Mucosa of rectum (tissue), 2 donors: Measurements from ENCODE around the gene VAPA.

Experiments used
- H3K27ac ChIP-seq, 2 donors: one replicate each; pipeline ENCODE4 v1.7.0; 2013; ENCODE audit warnings: inconsistent platforms in 2 of 2, low read depth in 2 of 2, low read length in 2 of 2
- H3K27me3 ChIP-seq, 2 donors: one replicate each; pipeline ENCODE4 v1.7.0; 2013; ENCODE audit warnings: low read length in 2 of 2; ENCODE audit not compliant: control insufficient read depth in 2 of 2, insufficient read depth in 2 of 2
- H3K36me3 ChIP-seq, 2 donors: one replicate each; pipeline ENCODE4 v1.7.0; 2013; ENCODE audit warnings: low read length in 2 of 2; ENCODE audit not compliant: control insufficient read depth in 2 of 2, insufficient read depth in 2 of 2
- H3K4me1 ChIP-seq, 2 donors: one replicate each; pipeline ENCODE4 v1.7.0; 2013; ENCODE audit warnings: low read length in 2 of 2, mild to moderate bottlenecking in 1 of 2; ENCODE audit not compliant: control insufficient read depth in 2 of 2, insufficient read depth in 2 of 2
- H3K4me3 ChIP-seq, 2 donors: one replicate each; pipeline ENCODE4 v1.7.0; 2013; ENCODE audit warnings: low read length in 2 of 2
- H3K9ac ChIP-seq, 2 donors: one replicate each; pipeline ENCODE4 v1.7.0; 2013; ENCODE audit warnings: low read length in 2 of 2, low read depth in 1 of 2, mild to moderate bottlenecking in 1 of 2
- H3K9me3 ChIP-seq, 2 donors: one replicate each; pipeline ENCODE4 v1.7.0; 2013; ENCODE audit warnings: low read length in 2 of 2; ENCODE audit not compliant: control insufficient read depth in 2 of 2
- donor health status: healthy.
- donor health status: Normal muscosa, but diverticular disease.

The VAPA gene

DNA sequence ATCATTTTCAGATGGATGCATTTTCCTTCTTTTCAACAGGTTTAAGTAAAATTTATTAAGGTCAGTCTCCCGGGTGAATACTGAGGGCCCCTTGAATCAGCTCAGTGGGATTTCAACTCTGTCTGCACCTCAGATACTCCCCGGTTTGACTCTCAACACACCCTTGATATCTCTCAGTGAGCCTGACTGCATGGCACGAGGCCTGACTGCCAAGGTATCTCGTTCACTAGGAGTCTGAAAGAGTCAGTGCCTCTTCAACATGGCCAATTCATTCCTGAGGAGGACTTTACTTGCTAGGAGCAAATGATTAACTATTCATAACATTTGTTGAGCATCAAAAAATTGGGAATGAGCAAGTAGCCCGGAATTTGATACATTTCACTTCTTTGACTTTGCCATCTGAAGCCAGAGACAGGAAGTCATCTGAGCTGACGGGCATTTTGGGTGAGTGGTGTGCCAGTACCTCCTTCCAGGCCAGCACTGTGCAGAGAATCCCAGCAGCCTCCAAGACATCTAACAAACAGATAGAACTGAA lies 81.0 kb downstream of the VAPA start:
- Histone ChIP-seq H3K36me3 (no peaks in the 10 kb centered on the region), H3K27me3 (no peaks in the 10 kb centered on the region), H3K4me1 (no peaks in the 10 kb centered on the region), H3K4me3 (no peak overlapping the region), H3K27ac (no peak overlapping the region), H3K9ac (no peak overlapping the region), H3K9me3 (no peaks in the 10 kb centered on the region)

DNA sequence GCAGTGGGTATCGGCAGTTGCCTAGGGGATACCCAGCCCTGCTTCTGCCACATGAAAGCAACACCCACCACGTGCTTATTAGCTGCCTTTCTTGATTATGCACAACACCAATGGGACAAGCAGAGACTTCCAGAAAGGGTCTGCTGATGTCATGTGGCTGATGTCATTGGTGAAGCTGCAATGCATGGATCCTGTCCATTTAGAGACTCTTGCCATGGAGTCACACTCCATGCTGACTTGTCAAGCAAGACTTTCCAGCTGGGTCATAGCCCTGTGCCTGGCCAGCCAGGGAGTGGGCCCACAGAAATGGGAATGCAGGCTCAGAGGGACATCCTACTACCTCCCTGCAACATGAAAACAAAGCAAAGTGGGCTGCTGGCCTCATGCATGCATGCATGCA lies 81.8 kb downstream of the VAPA start:
- Histone ChIP-seq H3K9ac (no peak overlapping the region), H3K36me3 (no peaks in the 10 kb centered on the region), H3K27ac (no peak overlapping the region), H3K4me3 (no peak overlapping the region), H3K9me3 (no peaks in the 10 kb centered on the region), H3K27me3 (no peaks in the 10 kb centered on the region), H3K4me1 (no peaks in the 10 kb centered on the region)

DNA sequence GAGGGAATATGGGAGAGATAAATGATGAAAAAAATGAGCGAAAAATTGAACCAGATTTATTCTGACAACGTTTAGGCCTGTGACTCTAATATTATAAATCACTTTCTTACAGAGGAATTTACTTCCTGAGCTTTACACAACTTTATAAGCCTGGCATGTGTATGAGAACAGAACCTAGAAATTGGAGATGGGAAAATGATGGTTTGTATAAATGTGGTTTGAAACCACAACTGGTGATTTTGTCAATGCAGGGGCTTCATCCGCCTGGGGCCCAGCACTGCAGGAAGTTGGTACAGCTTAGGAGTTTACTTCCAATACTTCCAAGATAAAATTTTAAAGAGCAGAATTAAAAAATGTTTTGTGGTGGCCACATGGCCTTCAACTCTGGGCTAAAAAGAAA lies 82.3 kb downstream of the VAPA start:
- no peaks in the 10 kb centered on the region for H3K4me1 ChIP-seq
- H3K9me3 ChIP-seq = no peaks in the 10 kb centered on the region
- no peak overlapping the region for H3K9ac ChIP-seq
- no peaks in the 10 kb centered on the region for H3K36me3 ChIP-seq
- H3K4me3 ChIP-seq = no peak overlapping the region
- H3K27me3 ChIP-seq = no peaks in the 10 kb centered on the region
- H3K27ac ChIP-seq = no peak overlapping the region

DNA sequence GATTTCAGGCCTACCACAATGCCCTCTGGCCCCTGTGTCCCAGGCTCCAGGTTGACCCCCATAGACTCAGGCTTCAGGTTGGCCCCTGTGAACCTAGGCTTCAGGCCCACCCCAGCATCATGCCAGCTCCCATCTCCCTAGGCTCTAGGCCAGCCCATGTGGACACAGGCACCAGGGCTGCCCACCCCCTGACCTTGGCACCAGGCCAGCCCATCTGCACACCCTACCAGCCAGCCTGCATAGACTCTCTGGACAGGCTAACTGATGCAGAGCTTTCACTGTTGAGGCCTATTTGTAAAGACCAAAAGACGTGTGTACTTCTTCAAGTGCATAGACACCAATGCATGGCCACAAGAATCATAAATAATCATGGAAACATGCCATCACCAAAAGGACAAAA lies 83.9 kb downstream of the VAPA start:
- Histone ChIP-seq H3K9ac (no peak overlapping the region), H3K27me3 (no peaks in the 10 kb centered on the region), H3K4me3 (no peak overlapping the region), H3K9me3 (no peaks in the 10 kb centered on the region), H3K36me3 (no peaks in the 10 kb centered on the region), H3K4me1 (no peaks in the 10 kb centered on the region), H3K27ac (no peak overlapping the region)

DNA sequence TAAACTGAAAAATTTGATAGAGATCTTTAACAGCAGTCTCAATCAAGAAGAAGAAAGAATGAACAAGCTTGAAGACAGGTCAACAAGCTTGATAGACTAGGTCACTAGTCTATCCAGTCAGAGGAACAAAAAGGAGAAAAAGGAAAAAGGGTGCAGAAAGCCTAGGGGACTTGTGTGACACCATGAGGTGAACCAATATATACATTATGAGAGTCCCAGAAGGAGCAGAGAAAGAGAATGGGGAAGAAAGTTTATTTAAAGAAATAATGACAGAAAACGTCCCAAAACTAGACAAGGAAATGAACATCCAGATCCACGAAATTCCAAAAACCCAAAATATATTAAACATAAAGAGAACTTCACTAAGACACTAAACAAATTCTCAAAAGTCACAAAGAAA lies 84.5 kb downstream of the VAPA start:
- H3K36me3 ChIP-seq = no peaks in the 10 kb centered on the region
- H3K27me3 ChIP-seq = no peaks in the 10 kb centered on the region
- no peak overlapping the region for H3K4me3 ChIP-seq
- no peak overlapping the region for H3K27ac ChIP-seq
- no peaks in the 10 kb centered on the region for H3K9me3 ChIP-seq
- H3K9ac ChIP-seq = no peak overlapping the region
- no peaks in the 10 kb centered on the region for H3K4me1 ChIP-seq

DNA sequence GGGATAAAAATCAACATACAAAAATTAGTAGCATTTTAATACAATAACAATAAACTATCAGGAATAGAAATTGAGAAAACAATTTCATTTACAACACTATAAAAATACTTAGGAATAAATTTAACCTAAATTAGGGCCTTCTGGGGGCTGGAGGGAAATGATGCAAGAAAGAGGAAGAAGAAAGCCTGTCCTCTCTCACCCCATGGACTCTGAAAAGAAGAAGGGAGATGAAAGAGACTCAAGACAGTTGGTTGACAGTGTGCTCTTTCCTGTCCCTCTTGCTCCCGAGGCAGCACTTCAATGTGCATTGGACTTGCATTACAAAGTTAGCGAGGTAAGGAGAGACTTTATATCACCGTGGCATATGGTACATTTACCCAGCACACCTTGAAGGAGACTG lies 88.5 kb downstream of the VAPA start:
- Histone ChIP-seq H3K4me3 (no peak overlapping the region), H3K27ac (no peak overlapping the region), H3K9me3 (no peaks in the 10 kb centered on the region), H3K36me3 (no peaks in the 10 kb centered on the region), H3K9ac (no peak overlapping the region), H3K4me1 (no peaks in the 10 kb centered on the region), H3K27me3 (no peaks in the 10 kb centered on the region)

DNA sequence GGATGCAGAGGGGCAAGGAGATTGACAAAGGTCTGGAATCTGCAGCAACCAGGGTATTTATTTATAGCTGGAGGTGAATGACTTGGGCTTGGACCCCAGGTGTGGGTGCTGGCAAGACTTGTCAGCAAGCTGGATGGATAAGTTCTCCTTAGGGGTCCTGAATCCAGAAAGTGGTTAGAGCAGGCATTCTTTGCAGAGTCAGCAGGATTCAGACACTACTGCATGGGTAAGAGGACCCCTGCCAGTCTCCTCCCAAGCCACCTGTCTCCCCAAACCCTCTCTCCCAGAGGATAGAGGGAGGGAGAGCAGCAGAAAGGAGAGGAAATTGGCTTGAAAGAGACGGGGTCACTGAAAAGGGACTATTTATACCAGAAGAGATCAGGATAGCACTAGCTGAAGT lies 89.5 kb downstream of the VAPA start:
- Histone ChIP-seq H3K27me3 (no peaks in the 10 kb centered on the region), H3K4me1 (no peaks in the 10 kb centered on the region), H3K27ac (no peak overlapping the region), H3K9ac (no peak overlapping the region), H3K9me3 (no peaks in the 10 kb centered on the region), H3K36me3 (no peaks in the 10 kb centered on the region), H3K4me3 (no peak overlapping the region)

DNA sequence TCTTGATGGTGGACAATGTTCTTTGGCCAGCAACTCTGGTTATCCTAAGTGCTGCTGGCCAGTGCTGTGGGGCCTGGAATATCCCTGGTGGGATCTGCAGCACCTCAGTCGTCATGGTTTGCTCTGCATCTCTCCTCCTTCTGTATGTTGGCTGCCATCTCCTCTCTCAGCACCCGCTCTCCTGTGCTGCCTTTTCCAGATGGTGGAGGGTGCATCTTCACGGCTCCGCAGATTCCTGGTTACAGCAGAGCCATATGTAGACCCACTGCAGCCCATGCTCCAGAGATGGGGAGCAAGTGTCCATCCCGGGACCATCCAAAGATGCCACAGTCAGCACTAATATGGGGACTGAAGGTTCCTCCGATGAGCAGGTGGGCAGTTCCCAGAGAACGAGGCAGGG lies 90.0 kb downstream of the VAPA start:
- H3K27me3 ChIP-seq = no peaks in the 10 kb centered on the region
- no peaks in the 10 kb centered on the region for H3K4me1 ChIP-seq
- H3K9me3 ChIP-seq = no peaks in the 10 kb centered on the region
- H3K36me3 ChIP-seq = no peaks in the 10 kb centered on the region
- no peak overlapping the region for H3K4me3 ChIP-seq
- H3K27ac ChIP-seq = no peak overlapping the region
- no peak overlapping the region for H3K9ac ChIP-seq

DNA sequence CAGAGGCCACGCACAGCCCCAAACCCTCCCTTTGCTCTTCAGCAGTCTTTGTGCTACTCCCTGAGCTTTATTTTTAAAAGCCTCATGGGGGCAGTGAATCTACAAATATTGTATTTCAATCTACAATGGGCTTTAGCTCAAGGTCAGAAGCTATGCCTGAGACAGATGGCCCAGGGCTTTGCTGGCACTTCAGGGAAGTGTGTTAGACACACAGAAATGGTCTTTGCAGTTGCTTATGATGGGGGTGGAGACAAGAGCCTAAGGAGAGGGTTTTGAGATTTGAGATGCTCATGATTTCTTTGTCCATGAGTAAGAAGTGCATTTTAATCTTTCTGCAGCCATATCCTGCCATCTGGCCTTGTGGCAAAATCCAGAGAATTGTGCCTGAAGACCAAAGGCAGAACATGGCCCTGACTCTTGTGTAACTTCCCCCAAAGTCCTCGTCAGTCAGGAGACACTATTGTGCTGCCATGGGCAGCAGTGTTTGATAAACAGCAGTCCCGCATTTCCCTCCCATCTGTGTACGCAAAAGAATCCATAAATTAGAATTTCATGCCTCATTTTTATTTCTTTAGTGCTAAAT lies 92.6 kb downstream of the VAPA start:
- H3K4me3 ChIP-seq = no peak overlapping the region
- H3K9ac ChIP-seq = no peak overlapping the region
- no peak overlapping the region for H3K27ac ChIP-seq

DNA sequence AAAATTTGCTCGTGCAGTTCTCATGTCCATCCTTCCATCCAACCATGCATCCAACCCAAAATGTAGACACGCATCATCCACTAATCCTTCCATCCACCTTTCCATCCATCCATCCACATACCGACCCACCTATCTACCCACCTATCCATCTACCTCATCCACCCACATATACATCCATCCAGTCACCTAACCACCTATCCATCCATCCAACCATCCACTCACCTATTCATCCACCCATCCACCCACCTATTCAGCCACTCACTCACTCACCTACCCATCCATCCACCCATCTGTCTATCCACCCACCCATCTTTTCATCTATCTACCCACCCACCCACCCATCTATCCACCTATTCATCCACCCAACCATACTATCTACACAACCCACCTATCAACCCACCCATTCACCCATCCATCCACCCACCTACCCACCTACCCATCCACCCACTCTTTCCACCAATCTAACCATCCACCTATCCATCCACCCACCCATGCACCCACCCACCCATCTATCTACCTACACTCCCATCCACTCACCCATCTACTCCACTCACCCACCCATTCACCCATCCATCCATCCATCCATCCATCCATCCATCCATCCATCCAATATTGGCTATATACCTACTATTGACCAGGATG lies 94.3 kb downstream of the VAPA start:
- no peak overlapping the region for H3K4me3 ChIP-seq
- H3K27me3 ChIP-seq = no peaks in the 10 kb centered on the region
- H3K9me3 ChIP-seq = no peaks in the 10 kb centered on the region
- H3K27ac ChIP-seq = no peak overlapping the region
- no peak overlapping the region for H3K9ac ChIP-seq
- H3K36me3 ChIP-seq = no peaks in the 10 kb centered on the region
- H3K4me1 ChIP-seq = no peaks in the 10 kb centered on the region

More for the DNA sequence above, 92.6 kb downstream of the VAPA start:
- H3K27me3 ChIP-seq = no peaks in the 10 kb centered on the region
- H3K9me3 ChIP-seq = no peaks in the 10 kb centered on the region
- H3K4me1 ChIP-seq = no peaks in the 10 kb centered on the region
- no peaks in the 10 kb centered on the region for H3K36me3 ChIP-seq
